ENCODE data around the gene LCN2. TPM values are rescaled to one million over a fixed set of nuclear protein-coding genes. Genes with fewer than 3 reads are reported as not detected.

The LCN2 gene
- total and polyA plus RNA-seq, 12 donors: 0.33 to 48.2 (median 1.2) TPM; not detected in 3

GRCh38 chr9:128142061-128142460 lies 7.2 kb upstream of the LCN2 start:
- DNase-seq: peak in 1 of 7 donors; percentile 19
- WGBS, 4 donors: 63 to 82% (median 67%) methylated on average over 4 of the region's 4 CpGs

GRCh38 chr9:128142596-128142995 lies 6.7 kb upstream of the LCN2 start:
- WGBS, 4 donors: 85 to 100% (median 93%) methylated on average over 2 of the region's 2 CpGs
- Histone ChIP-seq H3K9me3 (replicated peaks in 1 of 3) (no peaks in the 10 kb centered on the region), H3K36me3 (replicated peaks in 1 of 2) (no peaks in the 10 kb centered on the region), H3K27ac (no peak overlapping the region), H3K4me3 (no peak overlapping the region), H3K4me1 (replicated peaks in 1 of 2) (no peaks in the 10 kb centered on the region), H3K27me3 (no peaks in the 10 kb centered on the region)
- no peak for DNase-seq
- no peak for TF ChIP-seq POLR2A (IDR thresholded peaks at IDR 0.05)
- TF ChIP-seq CTCF (IDR thresholded peaks at IDR 0.05): no peak
- intact Hi-C loops (cut with DNase I): no loop called here

More at GRCh38 chr9:128142061-128142460, 7.2 kb upstream of the LCN2 start:
- H3K27me3 ChIP-seq: no peaks in the 10 kb centered on the region
- no peaks in the 10 kb centered on the region for H3K36me3 ChIP-seq (replicated peaks in 1 of 2)
- H3K4me1 ChIP-seq (replicated peaks in 1 of 2): no peaks in the 10 kb centered on the region
- intact Hi-C loops (cut with DNase I): no loop called here
- TF ChIP-seq CTCF (IDR thresholded peaks at IDR 0.05): no peak
- TF ChIP-seq POLR2A (IDR thresholded peaks at IDR 0.05): no peak
- no peaks in the 10 kb centered on the region for H3K9me3 ChIP-seq (replicated peaks in 1 of 3)
- H3K27ac ChIP-seq: no peak overlapping the region
- no peak overlapping the region for H3K4me3 ChIP-seq

- H3K36me3 ChIP-seq (replicated peaks in 1 of 2): no peaks in the 10 kb centered on the region
- whole genome bisulfite sequencing, 4 donors: 71 to 78% (median 74%) methylated on average over 7 to 8 of the region's 8 CpGs
- no peak overlapping the region for H3K4me3 ChIP-seq
- TF ChIP-seq CTCF (IDR thresholded peaks at IDR 0.05) (no peak), POLR2A (IDR thresholded peaks at IDR 0.05) (no peak)
- peak in 1 of 7 donors; percentile 11 for DNase-seq
- peaks cover 0 to 1% of the 10 kb centered on the region in 2 donors for H3K4me1 ChIP-seq (replicated peaks in 1 of 2)
- intact Hi-C loops (cut with DNase I): no loop called here
- H3K27me3 ChIP-seq: no peaks in the 10 kb centered on the region
- H3K27ac ChIP-seq: no peak overlapping the region
- no peaks in the 10 kb centered on the region for H3K9me3 ChIP-seq (replicated peaks in 1 of 3)
Observed at GRCh38 chr9:128143525-128144238, 5.6 kb upstream of the LCN2 start.

DNA sequence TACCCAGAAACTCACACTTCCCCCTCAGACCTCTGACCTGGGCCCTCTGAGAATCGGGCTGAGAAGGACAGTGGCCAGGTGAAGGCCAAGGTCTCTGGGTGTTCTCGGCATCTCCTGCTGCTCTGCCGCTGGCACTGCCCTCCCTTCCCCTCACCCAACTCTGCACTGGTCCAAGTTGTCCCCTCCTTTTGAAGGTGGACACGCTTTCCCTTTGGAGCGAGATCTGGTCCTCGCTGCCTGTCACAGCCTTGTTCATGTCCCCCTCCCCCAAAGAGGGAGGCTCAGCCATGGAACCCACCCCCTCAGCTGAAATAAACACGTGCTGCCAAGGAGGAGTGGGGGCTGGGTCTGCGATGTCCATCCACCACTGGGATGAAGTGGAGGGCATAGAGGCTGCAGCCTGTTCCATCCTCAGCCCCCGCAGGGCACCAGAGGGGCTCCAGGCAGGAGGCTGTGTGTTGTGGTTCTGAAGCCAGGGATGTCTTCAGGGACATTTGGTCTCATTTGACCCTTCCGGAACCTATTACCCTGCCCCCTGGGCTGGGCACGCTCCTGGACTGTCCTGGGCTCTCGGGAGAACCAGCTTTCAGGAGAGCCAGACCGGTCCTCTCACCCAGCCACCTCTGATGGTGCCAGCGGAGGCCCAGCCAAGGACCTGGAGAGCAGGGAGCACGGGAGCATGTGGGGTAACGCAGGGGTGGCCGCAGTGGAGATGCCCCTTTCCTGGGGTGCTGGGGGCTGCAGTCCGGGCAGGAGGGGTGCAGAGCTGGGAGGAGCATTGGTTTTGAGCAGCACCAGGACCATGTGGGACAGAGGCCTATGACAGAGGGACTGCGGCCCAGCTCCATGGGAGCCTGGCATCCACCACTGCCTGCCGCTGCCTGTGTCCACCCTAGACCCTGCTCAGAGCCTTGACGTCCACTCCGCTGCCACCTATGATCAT lies 4.7 kb upstream of the LCN2 start:
- 78 to 87% (median 84%) methylated on average over 9 to 22 of the region's 22 CpGs for WGBS, 4 donors
- H3K9me3 ChIP-seq (replicated peaks in 1 of 3): no peaks in the 10 kb centered on the region
- intact Hi-C loops (cut with DNase I): no loop called here
- H3K27ac ChIP-seq: no peak overlapping the region
- no peaks in the 10 kb centered on the region for H3K27me3 ChIP-seq
- DNase-seq: peak in 1 of 7 donors; percentile 13
- H3K36me3 ChIP-seq (replicated peaks in 1 of 2): no peaks in the 10 kb centered on the region
- H3K4me3 ChIP-seq: no peak overlapping the region
- TF ChIP-seq POLR2A (IDR thresholded peaks at IDR 0.05): no peak
- no peak for TF ChIP-seq CTCF (IDR thresholded peaks at IDR 0.05)
- H3K4me1 ChIP-seq (replicated peaks in 1 of 2): peaks cover 0 to 9% of the 10 kb centered on the region in 2 donors

Measured in adrenal gland (tissue), 12 donors.